Astrocyte of the spinal cord (primary cell): ENCODE data around the gene ZNF687.

Experiments used
- DNase-seq: peaks from one replicate; pipeline ENCODE4 v3.0.0; 2011; ENCODE audit warnings: low read depth, low spot score
- H3K4me3 ChIP-seq: 2 replicates; pipeline ENCODE4 v1.5.1; 2011; ENCODE audit warnings: low read depth, mild to moderate bottlenecking, low read length, moderate library complexity
- CTCF ChIP-seq: IDR thresholded peaks from 2 replicates; pipeline ENCODE4 v1.5.1; 2012; ENCODE audit warnings: low read depth, mild to moderate bottlenecking, low read length, inconsistent platforms
- in situ Hi-C: cut with HindIII; loops from 2 replicates; pipeline ENCODE4 v1.10.0; 2017; ENCODE audit warnings: low sequenced_read_pairs

The ZNF687 gene

DNA sequence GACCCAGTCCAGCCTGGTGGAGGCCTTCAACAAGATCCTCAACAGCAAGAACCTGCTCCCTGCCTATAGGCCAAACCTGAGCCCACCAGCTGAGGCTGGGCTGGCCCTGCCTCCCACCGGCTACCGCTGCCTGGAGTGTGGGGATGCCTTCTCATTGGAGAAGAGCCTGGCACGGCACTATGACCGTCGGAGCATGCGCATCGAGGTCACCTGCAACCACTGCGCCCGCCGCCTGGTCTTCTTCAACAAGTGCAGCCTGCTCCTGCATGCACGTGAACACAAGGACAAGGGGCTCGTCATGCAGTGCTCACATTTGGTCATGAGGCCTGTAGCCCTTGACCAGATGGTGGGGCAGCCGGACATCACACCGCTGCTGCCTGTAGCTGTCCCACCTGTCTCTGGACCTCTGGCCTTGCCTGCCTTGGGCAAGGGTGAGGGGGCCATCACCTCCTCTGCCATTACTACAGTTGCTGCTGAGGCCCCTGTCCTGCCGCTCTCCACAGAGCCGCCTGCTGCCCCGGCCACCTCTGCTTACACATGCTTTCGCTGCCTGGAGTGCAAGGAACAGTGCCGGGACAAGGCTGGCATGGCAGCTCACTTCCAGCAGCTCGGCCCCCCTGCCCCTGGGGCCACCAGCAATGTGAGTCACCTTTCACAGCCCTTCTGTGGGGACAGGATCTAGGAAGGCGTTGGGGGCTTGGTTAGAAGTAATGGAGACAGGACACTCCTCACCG, 5.8 kb downstream of the ZNF687 start:
- in situ Hi-C loops = no loop called here
- TF ChIP-seq CTCF = no peak
- no peak overlapping the region for H3K4me3 ChIP-seq

GRCh38 chr1:151288502-151288901, 6.4 kb downstream of the ZNF687 start:
- no peak for DNase-seq
- TF ChIP-seq CTCF = no peak
- in situ Hi-C loops = no loop called here
- no peak overlapping the region for H3K4me3 ChIP-seq

More for the DNA sequence above, 5.8 kb downstream of the ZNF687 start:
- DNase-seq = no peak

GRCh38 chr1:151289080-151289935, 7.2 kb downstream of the ZNF687 start:
- in situ Hi-C loops = no loop called here
- DNase-seq = no peak
- TF ChIP-seq CTCF = no peak
- H3K4me3 ChIP-seq = no peak overlapping the region

GRCh38 chr1:151289991-151290708, 8.1 kb downstream of the ZNF687 start:
- in situ Hi-C loops = no loop called here
- H3K4me3 ChIP-seq = no peak overlapping the region
- DNase-seq = no peak
- no peak for TF ChIP-seq CTCF

DNA sequence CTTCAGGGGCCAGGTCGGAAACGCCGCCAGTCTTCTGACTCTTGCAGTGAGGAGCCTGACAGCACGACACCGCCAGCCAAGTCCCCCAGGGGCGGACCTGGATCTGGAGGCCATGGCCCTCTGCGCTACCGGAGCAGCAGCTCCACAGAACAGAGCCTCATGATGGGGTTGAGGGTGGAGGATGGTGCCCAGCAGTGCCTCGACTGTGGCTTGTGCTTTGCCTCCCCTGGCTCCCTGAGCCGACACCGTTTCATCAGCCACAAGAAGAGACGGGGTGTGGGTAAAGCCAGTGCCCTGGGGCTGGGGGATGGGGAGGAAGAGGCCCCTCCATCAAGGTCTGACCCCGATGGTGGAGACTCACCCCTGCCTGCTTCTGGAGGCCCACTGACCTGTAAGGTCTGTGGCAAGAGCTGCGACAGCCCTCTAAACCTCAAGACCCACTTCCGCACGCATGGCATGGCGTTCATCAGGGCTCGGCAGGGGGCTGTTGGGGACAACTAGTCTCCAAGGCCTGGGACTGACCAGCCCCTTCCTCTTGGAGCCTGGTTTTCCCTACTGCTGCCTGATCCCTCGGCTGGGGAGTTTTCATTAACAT, 8.7 kb downstream of the ZNF687 start:
- DNase-seq = no peak
- in situ Hi-C loops = no loop called here
- no peak overlapping the region for H3K4me3 ChIP-seq
- TF ChIP-seq CTCF = no peak
